Activated T-cell treated with anti-CD3 and anti-CD28 coated beads for 1 hour (primary cell): ENCODE data around the gene CETN3.

ENCODE experiments used
- DNase-seq: peaks from one replicate; pipeline ENCODE4 v3.0.0-alpha.2; 2020; ENCODE audit warnings: low read depth

The CETN3 gene

GRCh38 chr5:90409318-90410177, at the start of gene CETN3:
TSS of gene CETN3 (minus strand) at chr5:90409756. CDS start at chr5:90409661, 95 bp downstream.
- DNase-seq: peak; percentile 83

GRCh38 chr5:90446961-90447360, 37.4 kb upstream of the CETN3 start:
- DNase-seq: no peak

- no peak for DNase-seq
Measured at GRCh38 chr5:90440644-90441043, 31.1 kb upstream of the CETN3 start.

- DNase-seq: no peak
Measured at GRCh38 chr5:90438100-90438499, 28.5 kb upstream of the CETN3 start.

- DNase-seq: no peak
Measured at GRCh38 chr5:90437663-90438062, 28.1 kb upstream of the CETN3 start.

- DNase-seq: peak; percentile 33
Measured at GRCh38 chr5:90434116-90434714, 24.7 kb upstream of the CETN3 start.

GRCh38 chr5:90424245-90424644, 14.7 kb upstream of the CETN3 start:
- no peak for DNase-seq

- no peak for DNase-seq
Measured at GRCh38 chr5:90421136-90421535, 11.6 kb upstream of the CETN3 start.

GRCh38 chr5:90418214-90418613, 8.7 kb upstream of the CETN3 start:
- DNase-seq: no peak

GRCh38 chr5:90410178-90410762, 714 bp upstream of the CETN3 start:
- no peak for DNase-seq

GRCh38 chr5:90408571-90409317, 812 bp downstream of the CETN3 start:
- DNase-seq: no peak

GRCh38 chr5:90406466-90406865, 3.1 kb downstream of the CETN3 start:
- DNase-seq: no peak

- no peak for DNase-seq
Measured at GRCh38 chr5:90402521-90403255, 6.9 kb downstream of the CETN3 start.

GRCh38 chr5:90399251-90399650, 10.3 kb downstream of the CETN3 start:
- no peak for DNase-seq

GRCh38 chr5:90398726-90399125, 10.8 kb downstream of the CETN3 start:
- no peak for DNase-seq

- no peak for DNase-seq
Measured at GRCh38 chr5:90395005-90395404, 14.6 kb downstream of the CETN3 start.

- no peak for DNase-seq
Measured at GRCh38 chr5:90390928-90391327, 18.6 kb downstream of the CETN3 start.

- DNase-seq: no peak
Measured at GRCh38 chr5:90390326-90390725, 19.2 kb downstream of the CETN3 start.

GRCh38 chr5:90387508-90387907, 22.0 kb downstream of the CETN3 start:
- no peak for DNase-seq

- DNase-seq: no peak
Measured at GRCh38 chr5:90386099-90386710, 23.4 kb downstream of the CETN3 start.

GRCh38 chr5:90384389-90384788, 25.2 kb downstream of the CETN3 start:
- DNase-seq: no peak
